Heart left ventricle (tissue), 13 donors: ENCODE results near the gene SERTAD2.

Experiments
- CTCF ChIP-seq, 12 donors: fragments of 200-600 bp; sonication (generic) in 4 of 12; IDR thresholded peaks; one replicate each; pipeline versions ENCODE4 v1.5.0 to v1.8.0; 2018 to 2022; ENCODE audit warnings: antibody characterized with exemption in 12 of 12, mild to moderate bottlenecking in 5 of 12
- POLR2A ChIP-seq, 2 donors: fragments of 450-650 bp; IDR thresholded peaks; one replicate each; pipeline ENCODE4 v1.6.1; 2017; ENCODE audit warnings: antibody characterized with exemption in 2 of 2, mild to moderate bottlenecking in 2 of 2, moderate library complexity in 2 of 2
- donor health status: ischemic (EF 13 %, LVEDD 7.1; RV severe dilation, severe dysfunction).
- donor health status: DM: no; HTN: yes; CAD: no.
- donor health status: DM: no; HTN: no; CAD: no.
- donor health status: ischemic (EF 25% LVEDD 6.9; RV normal size, moderate dysfunction).
- donor health status: ischemic (EF 25% LVEDD 5.7; RV mildly dilated, moderate dysfunction).
- donor health status: ischemic (EF 35%, LVEDD 5.7; RV mildly dilated, moderate dysfunction).
- donor health status: nonischemic (EF 11% LVEDD 7.7; RV severe dilation, severe dysfunction).
- donor health status: DM: yes; HTN: yes; CAD: no.
- donor health status: PGD.
- donor health status: ischemic (EF 29% LVEDD 5.4; RV normal size, mild dysfunction).
- donor health status: nonischemic (EF 23%, LVEDD 6.1; RV moderate dilation, normal function).

GRCh38 chr2:64653109-64654062 is at the start of gene SERTAD2:
- peak in 1 of 2 donors; percentile 79 for TF ChIP-seq POLR2A (IDR thresholded peaks at IDR 0.05)
- peak in 5 of 12 donors; percentile 7 to 34 (median 16) for TF ChIP-seq CTCF (IDR thresholded peaks at IDR 0.05)
